GM21576 (cell line): ENCODE measurements around the gene FZR1.
"Not testable (repeated sequence)": the region's sequence is repeated elsewhere in the genome, so short reads cannot be mapped to it uniquely, and the experiment has no call there.

Experiments used
- ATAC-seq: cut with Tn5 transposase; IDR thresholded peaks from one replicate; pipeline ENCODE4 v1.9.1; 2021; ENCODE audit warnings: mild to moderate bottlenecking, moderate library complexity; ENCODE audit not compliant: unreplicated experiment

Gene FZR1

DNA sequence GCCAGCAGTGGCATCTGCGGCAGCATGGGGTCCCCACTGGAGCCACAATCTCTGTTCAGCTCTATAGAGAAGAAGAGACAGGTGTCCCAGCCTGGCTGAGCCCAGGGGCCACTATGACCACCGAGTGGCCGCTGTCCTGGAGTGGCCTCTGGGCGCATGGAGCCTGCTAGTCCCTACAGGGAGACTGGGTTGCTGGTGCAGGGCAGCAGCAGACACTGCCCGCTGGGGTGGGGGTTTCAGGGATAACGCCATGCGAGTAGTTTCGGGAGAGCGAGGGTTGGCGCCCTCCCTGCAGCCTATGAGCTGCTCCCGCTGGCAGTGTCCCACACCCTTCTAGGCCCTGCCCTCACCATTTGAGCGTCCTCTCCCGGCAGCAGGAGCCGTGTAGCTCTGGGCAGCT lies 22.0 kb downstream of the FZR1 start:
- no peak for ATAC-seq

DNA sequence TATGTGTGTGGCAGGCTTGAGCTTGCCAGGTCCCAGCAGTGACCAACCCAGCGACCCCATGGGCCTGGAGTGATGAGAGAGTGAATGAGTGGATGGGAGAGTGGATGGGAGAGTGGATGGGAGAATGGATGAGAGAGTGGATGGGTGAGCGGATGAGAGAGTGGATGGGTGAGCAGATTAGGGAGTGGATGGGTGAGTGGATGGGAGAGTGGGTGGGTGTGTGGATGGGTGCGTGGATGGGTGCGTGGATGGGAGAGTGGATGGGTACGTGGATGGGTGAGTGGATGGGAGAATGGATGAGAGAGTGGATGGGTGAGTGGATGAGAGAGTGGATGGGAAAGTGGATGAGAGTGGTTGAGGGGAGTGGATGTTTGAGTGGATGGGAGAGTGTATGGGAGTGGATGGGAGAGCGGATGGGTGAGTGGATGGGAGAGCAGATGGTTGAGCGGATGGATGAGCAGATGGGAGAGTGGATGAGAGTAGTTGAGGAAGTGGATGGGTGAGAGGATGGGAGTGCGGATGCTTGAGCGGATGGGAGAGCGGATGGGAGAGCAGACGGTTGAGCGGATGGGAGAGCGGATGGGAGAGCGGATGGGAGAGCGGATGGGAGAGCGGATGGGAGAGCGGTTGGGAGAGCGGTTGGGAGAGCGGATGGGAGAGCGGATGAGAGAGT lies 22.6 kb downstream of the FZR1 start:
- no peak for ATAC-seq

DNA sequence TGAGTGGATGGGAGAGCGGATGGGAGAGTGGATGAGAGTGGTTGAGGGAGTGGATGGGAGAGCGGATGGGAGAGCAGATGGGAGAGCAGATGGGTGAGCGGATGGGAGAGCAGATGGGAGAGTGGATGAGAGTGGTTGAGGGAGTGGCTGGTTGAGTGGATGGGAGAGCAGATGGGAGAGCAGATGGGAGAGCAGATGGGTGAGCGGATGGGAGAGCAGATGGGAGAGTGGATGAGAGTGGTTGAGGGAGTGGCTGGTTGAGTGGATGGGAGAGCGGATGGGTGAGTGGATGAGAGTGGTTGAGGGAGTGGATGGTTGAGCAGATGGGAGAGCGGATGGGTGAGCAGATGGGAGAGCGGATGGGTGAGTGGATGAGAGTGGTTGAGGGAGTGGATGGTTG lies 23.2 kb downstream of the FZR1 start:
- ATAC-seq: not testable (repeated sequence)

DNA sequence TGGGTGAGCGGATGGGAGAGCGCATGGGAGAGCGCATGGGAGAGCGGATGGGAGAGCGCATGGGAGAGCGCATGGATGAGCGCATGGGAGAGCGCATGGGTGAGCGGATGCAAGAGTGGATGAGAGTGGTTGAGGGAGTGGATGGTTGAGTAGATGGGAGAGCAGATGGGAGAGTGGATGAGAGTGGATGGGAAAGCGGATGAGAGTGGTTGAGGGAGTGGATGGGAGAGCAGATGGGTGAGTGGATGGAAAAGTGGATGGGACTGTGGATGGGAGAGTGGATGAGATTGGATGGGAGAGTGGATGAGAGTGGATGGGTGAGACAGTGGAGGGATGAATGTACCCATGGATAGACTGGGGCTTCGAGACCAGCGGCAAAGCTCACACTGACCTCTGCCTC lies 24.3 kb downstream of the FZR1 start:
- ATAC-seq: no peak

DNA sequence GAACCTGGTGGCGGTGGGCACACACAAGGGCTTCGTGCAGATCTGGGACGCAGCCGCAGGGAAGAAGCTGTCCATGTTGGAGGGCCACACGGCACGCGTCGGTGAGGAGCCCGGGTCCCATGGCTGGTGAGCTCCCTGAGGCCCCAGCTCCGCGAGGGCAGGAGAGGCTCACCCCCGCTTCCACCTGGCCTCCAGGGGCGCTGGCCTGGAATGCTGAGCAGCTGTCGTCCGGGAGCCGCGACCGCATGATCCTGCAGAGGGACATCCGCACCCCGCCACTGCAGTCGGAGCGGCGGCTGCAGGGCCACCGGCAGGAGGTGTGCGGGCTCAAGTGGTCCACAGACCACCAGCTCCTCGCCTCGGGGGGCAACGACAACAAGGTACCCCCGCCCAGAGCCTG lies 25.6 kb downstream of the FZR1 start:
- no peak for ATAC-seq

DNA sequence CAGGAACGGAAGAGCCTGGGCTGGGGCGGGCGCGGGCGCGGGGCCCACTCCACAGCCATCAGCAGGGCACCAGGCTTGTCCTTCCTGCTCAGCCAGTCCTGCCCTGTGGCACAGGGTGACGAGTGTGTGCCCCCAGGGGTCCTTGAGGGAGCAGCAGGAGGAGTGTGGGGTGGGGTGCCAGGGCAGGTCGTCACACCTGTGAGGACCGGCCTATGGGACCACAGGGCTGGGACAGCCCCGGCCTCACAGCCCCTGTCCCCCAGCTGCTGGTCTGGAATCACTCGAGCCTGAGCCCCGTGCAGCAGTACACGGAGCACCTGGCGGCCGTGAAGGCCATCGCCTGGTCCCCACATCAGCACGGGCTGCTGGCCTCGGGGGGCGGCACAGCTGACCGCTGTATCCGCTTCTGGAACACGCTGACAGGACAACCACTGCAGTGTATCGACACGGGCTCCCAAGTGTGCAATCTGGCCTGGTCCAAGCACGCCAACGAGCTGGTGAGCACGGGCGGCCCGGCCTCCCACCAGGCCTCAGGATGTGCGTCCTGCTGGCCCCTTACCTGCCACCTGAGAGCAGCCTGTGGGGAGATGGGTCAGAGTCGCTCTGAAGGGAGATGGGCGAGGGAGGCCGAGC lies 26.2 kb downstream of the FZR1 start:
- no peak for ATAC-seq

GRCh38 chr19:3533033-3533432 lies 26.9 kb downstream of the FZR1 start:
- ATAC-seq: no peak

GRCh38 chr19:3533563-3534216 lies 27.6 kb downstream of the FZR1 start:
- no peak for ATAC-seq

DNA sequence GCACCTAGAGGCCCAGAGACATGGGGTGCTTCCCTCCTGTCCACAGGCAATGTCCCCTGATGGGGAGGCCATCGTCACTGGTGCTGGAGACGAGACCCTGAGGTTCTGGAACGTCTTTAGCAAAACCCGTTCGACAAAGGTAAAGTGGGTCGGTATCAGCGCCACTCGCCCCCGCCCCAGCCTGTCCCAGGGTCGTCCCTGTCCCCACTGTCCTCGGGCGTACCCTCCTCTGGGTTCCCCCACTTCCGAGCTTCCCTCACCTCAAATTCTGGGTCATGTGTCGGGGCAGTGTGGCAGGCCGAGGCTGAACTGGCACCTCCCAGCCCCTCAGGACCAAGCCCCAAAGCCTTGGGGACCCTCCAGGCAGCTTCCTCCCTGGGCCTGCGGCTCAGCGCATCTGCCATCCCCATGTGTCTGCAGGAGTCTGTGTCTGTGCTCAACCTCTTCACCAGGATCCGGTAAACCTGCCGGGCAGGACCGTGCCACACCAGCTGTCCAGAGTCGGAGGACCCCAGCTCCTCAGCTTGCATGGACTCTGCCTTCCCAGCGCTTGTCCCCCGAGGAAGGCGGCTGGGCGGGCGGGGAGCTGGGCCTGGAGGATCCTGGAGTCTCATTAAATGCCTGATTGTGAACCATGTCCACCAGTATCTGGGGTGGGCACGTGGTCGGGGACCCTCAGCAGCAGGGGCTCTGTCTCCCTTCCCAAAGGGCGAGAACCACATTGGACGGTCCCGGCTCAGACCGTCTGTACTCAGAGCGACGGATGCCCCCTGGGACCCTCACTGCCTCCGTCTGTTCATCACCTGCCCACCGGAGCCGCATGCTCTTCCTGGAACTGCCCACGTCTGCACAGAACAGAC lies 28.5 kb downstream of the FZR1 start:
- ATAC-seq: no peak

GRCh38 chr19:3535235-3535535 lies 29.1 kb downstream of the FZR1 start:
- ATAC-seq: no peak

DNA sequence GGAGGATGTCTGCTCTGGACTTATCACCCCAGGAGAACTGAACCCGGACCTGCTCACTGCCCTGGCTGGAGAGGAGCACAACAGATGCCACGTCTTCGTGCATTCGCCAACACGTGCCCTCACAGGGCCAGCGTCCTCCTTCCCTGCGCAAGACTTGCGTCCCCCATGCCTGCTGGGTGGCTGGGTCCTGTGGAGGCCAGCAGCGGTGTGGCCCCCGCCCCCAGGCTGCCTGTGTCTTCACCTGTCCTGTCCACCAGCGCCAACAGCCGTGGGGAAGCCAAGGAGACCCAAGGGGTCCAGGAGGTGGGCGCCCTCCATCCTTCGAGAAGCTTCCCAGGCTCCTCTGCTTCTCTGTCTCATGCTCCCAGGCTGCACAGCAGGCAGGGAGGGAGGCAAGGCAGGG lies 29.5 kb downstream of the FZR1 start:
- no peak for ATAC-seq

DNA sequence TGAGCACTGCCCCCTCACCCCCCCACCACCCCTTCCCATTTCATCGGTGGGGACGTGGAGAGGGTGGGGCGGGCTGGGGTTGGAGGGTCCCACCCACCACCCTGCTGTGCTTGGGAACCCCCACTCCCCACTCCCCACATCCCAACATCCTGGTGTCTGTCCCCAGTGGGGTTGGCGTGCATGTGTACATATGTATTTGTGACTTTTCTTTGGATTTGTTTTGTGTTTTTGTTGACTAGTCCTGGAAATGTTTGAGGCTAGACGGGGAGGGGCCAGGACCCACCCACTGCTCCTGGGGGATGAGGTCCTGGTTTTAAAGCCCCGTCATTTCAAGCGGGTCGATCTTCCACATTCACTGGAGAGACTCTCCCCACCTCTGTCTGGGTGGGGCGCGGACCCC lies 29.9 kb downstream of the FZR1 start:
- no peak for ATAC-seq

- no peak for ATAC-seq
Measured at GRCh38 chr19:3536429-3537100, 30.5 kb downstream of the FZR1 start.

GRCh38 chr19:3537101-3537437 lies 31.0 kb downstream of the FZR1 start:
- no peak for ATAC-seq

DNA sequence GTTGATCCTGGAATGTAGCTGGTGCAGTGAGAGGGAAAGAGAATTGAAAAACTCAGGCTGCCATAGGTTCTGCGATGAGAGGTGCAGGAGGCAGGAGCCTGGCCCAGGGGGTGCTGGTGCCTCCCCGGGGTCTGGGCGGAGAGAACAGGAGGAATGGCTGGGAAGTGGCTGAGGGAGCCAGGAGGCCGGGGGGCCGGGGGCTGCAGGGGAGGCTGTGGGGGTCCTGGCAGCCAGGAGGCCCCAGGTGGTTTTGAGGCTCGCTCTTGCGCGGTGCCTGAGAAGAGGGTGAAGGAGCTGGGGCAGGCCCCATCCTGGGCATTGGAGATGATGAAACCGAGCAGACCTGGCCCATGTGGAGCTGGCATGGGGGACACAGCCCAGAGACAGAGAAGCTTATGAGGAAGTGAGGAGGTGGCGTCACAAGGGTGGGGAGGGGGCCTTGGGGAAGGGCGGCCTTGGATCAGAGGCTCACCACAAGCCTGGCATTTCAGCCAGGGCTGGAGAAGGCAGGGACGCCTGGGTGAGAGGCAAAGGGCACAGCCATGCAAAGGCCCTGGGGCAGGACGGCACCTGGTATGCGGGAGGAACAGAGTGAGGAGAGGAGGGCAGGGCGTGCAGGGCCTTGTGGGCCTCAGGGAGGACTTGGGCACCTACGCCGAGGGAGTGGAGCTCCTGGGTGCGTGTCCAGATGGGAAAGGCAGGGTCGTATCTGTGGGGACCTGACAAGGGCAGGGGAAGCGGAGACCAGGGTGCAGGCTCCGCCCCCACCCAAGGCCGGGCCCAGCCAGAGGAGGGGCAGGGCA lies 31.5 kb downstream of the FZR1 start:
- no peak for ATAC-seq

DNA sequence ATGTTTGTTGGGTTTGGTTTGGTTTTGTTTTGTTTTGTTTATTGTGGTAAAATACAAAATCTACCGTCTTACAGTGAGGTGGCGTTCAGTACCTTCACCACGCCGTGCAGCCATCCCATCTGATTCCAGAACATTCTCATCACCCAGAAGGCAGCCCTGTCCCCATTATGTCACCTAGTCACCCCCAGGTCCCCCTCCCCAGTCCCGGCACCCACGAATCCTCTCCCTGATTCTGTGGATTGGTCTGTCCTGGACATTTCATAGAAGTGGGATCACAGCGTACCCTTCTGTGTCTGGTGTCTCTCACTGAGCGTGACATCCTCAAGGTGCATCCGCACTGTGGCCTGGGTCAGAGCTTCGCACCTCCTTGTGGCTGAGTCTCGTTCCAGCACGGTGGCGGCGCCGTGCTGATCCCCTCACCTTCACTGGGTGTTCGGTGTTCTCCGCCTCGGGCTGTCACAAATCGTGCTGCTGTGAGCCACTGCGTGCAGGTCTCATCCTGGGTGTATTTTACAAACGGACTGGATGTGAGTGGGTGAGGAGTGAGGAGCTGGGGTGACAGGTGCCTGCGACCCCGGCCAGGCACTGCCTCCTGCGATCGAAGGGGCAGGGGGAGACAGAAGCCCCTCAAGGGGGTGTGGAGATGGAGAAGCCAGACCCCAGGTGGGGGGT lies 32.3 kb downstream of the FZR1 start:
- ATAC-seq: no peak

DNA sequence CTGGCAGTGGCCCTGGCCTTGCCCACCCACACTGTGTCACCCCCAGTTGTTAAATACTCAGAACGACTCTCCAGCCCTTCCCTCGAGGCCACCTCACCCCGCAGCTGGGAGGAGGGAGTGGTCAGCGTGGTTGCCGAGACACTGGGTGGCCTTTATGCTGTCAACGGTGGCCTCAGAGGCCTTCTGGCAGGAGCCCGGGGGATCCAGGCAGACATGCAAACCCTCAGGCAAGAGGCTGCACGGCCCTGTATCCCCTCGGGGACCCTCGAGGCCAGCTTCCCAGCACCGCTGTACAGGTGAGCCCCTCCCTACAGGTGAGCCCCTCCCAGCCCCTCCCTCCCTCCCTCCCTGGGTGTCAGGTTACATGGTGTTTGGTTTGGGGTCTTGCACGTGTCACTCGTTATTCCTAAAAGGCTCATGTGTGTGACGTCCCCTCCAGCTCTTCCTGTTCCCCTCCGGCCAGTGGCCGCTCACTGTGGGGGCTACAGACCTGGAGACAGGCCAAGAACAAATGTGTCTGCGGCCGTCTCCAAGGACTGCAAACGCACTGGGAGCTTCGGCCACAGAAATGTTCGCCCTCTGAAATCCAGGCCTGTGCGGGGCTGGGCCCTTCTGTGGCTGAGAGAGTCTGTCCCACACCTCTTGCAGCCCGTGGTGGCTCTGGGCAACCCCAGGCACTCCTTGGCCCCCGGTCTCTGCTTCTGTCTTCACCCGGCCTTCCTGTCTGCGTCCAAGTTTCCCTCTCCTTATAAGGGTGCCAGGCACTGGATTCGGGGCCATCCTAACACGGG lies 33.0 kb downstream of the FZR1 start, which contains the start of gene TEKTIP1:
Gene TEKTIP1, plus strand, starts transcription at position 210 of the 791 bp plus-strand sequence. Its CDS starts 4 bp downstream, at position 214.
- no peak for ATAC-seq

GRCh38 chr19:3539756-3540118 lies 33.6 kb downstream of the FZR1 start:
- ATAC-seq: no peak
